K562 (cell line): ENCODE measurements around the gene UCHL5.

Experiments used
- RNF2 ChIP-seq: sonication (generic); IDR thresholded peaks from 2 replicates; pipeline ENCODE4 v1.6.1; 2016
- SP2 ChIP-seq: IDR thresholded peaks from 2 replicates; pipeline ENCODE4 v1.6.1; 2011; ENCODE audit warnings: mild to moderate bottlenecking, low read depth, low read length, moderate library complexity; ENCODE audit not compliant: poor library complexity, severe bottlenecking; ENCODE audit errors: extremely low read depth
- ZNF217 ChIP-seq: sonication (generic); formaldehyde crosslinking; IDR thresholded peaks from 2 replicates; pipeline ENCODE4 v1.8.0; 2022; ENCODE audit warnings: mild to moderate bottlenecking, missing genetic modification reagents
- ZNF274 ChIP-seq: IDR thresholded peaks from 2 replicates; pipeline ENCODE4 v1.6.1; 2011; ENCODE audit warnings: low read depth, mild to moderate bottlenecking, low read length, moderate library complexity, borderline replicate concordance
- ZNF583 ChIP-seq: fragments of 250-450 bp; sonication (Bioruptor Pico); IDR thresholded peaks from 2 replicates; pipeline ENCODE4 v1.4.0; 2020
- TF ChIP-seq, protein P1 (sequence below), 3 experiments: IDR thresholded peaks in 2 of 3; conservative IDR thresholded peaks in 1 of 3; 2 replicates each; pipeline ENCODE4 v1.5.1; 2011 to 2012; ENCODE audit warnings: low read length in 3 of 3, mild to moderate bottlenecking in 3 of 3, control low read depth in 2 of 3, improper control_type of control experiment in 1 of 3, inconsistent platforms in 1 of 3, low read depth in 1 of 3, mixed read lengths in 1 of 3, moderate library complexity in 1 of 3; ENCODE audit not compliant: insufficient read depth in 2 of 3

- TF ChIP-seq ZNF217 (CRISPR knock-in tag) (no peak), RNF2 (no peak), ZNF274 (no peak), ZNF583 (no peak), SP2 (no peak)
- TF ChIP-seq, protein P1, sequence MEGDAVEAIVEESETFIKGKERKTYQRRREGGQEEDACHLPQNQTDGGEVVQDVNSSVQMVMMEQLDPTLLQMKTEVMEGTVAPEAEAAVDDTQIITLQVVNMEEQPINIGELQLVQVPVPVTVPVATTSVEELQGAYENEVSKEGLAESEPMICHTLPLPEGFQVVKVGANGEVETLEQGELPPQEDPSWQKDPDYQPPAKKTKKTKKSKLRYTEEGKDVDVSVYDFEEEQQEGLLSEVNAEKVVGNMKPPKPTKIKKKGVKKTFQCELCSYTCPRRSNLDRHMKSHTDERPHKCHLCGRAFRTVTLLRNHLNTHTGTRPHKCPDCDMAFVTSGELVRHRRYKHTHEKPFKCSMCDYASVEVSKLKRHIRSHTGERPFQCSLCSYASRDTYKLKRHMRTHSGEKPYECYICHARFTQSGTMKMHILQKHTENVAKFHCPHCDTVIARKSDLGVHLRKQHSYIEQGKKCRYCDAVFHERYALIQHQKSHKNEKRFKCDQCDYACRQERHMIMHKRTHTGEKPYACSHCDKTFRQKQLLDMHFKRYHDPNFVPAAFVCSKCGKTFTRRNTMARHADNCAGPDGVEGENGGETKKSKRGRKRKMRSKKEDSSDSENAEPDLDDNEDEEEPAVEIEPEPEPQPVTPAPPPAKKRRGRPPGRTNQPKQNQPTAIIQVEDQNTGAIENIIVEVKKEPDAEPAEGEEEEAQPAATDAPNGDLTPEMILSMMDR (IDR thresholded peaks at IDR 0.05 in 2 of 3, conservative IDR thresholded peaks at IDR 0.05 in 1 of 3; ENCODE audit: insufficient read depth in 2 of 3, low read depth in 1 of 3, low read length in 3 of 3), result no peak
These were observed 18.8 kb upstream of the UCHL5 start for GRCh38 chr1:193077991-193078390.
